HG03064 (cell line): Measurements from ENCODE around the gene USP43.

Source experiments
- ATAC-seq: cut with Tn5 transposase; IDR thresholded peaks from one replicate; pipeline ENCODE4 v1.9.1; 2021; ENCODE audit warnings: low read depth; ENCODE audit not compliant: unreplicated experiment

USP43 gene

GRCh38 chr17:9702914-9703780 is 57.8 kb downstream of the USP43 start:
- no peak for ATAC-seq

GRCh38 chr17:9703781-9704082 is 58.4 kb downstream of the USP43 start:
- ATAC-seq: no peak

- no peak for ATAC-seq
Measured at GRCh38 chr17:9705745-9706144, 60.4 kb downstream of the USP43 start.

- no peak for ATAC-seq
Measured at GRCh38 chr17:9707948-9708347, 62.6 kb downstream of the USP43 start.

- no peak for ATAC-seq
Measured at GRCh38 chr17:9714801-9715200, 69.5 kb downstream of the USP43 start.

- no peak for ATAC-seq
Measured at GRCh38 chr17:9715503-9716016, 70.2 kb downstream of the USP43 start.

- no peak for ATAC-seq
Measured at GRCh38 chr17:9725575-9725974, 80.3 kb downstream of the USP43 start.

- no peak for ATAC-seq
Measured at GRCh38 chr17:9726291-9726690, 81.0 kb downstream of the USP43 start.

- no peak for ATAC-seq
Measured at GRCh38 chr17:9728005-9728404, 82.7 kb downstream of the USP43 start.

GRCh38 chr17:9728564-9728963 is 83.2 kb downstream of the USP43 start:
- no peak for ATAC-seq

- ATAC-seq: no peak
Measured at GRCh38 chr17:9729034-9729650, 83.8 kb downstream of the USP43 start.

GRCh38 chr17:9729735-9730420 is 84.6 kb downstream of the USP43 start:
- no peak for ATAC-seq

GRCh38 chr17:9750524-9750923 is 105.2 kb downstream of the USP43 start:
- no peak for ATAC-seq

- no peak for ATAC-seq
Measured at GRCh38 chr17:9755083-9755482, 109.8 kb downstream of the USP43 start.

- no peak for ATAC-seq
Measured at GRCh38 chr17:9760266-9760665, 114.9 kb downstream of the USP43 start.

GRCh38 chr17:9763643-9764042 is 118.3 kb downstream of the USP43 start:
- no peak for ATAC-seq

- ATAC-seq: no peak
Measured at GRCh38 chr17:9765322-9765721, 120.0 kb downstream of the USP43 start.

GRCh38 chr17:9766970-9767369 is 121.7 kb downstream of the USP43 start:
- ATAC-seq: no peak

- no peak for ATAC-seq
Measured at GRCh38 chr17:9767432-9767991, 122.2 kb downstream of the USP43 start.

GRCh38 chr17:9768381-9768934 is 123.1 kb downstream of the USP43 start:
- no peak for ATAC-seq
